ENCODE measurements around the gene NTM. TPM values are rescaled to one million over a fixed set of nuclear protein-coding genes. Genes with fewer than 3 reads are reported as not detected.

Gene NTM
- total RNA-seq, 1 experiment from 2014 or later, result 0.73 TPM

- no peak overlapping the region for H3K27ac Mint-ChIP-seq (ENCODE audit: unreplicated experiment)
- TF ChIP-seq CTCF (IDR thresholded peaks at IDR 0.05; ENCODE audit: insufficient read depth in 1 of 2, low read depth in 1 of 2, low read length in 1 of 2, severe bottlenecking in 1 of 2, unreplicated experiment in 1 of 2), result no peak
- Histone ChIP-seq H3K27me3 (replicated peaks; ENCODE audit: control insufficient read depth, insufficient read depth, low read length) (no peaks in the 10 kb centered on the region), H3K4me1 (no peaks in the 10 kb centered on the region), H3K4me3 (ENCODE audit: low read depth, low read length) (no peak overlapping the region), H3K36me3 (ENCODE audit: control insufficient read depth, insufficient read depth, low read length) (no peaks in the 10 kb centered on the region), H3K9me3 (no peaks in the 10 kb centered on the region)
- no peak overlapping the region for H3K4me3 Mint-ChIP-seq (ENCODE audit: unreplicated experiment)
- H3K9me3 Mint-ChIP-seq (ENCODE audit: unreplicated experiment), result no peaks in the 10 kb centered on the region
- no peaks in the 10 kb centered on the region for H3K27me3 Mint-ChIP-seq (ENCODE audit: insufficient read depth, unreplicated experiment)
- ChIA-PET CTCF (no interaction called here), POLR2A (no interaction called here)
- no TSS peak for BruUV-seq (replicated peaks)
- H3K4me1 Mint-ChIP-seq (ENCODE audit: low read depth, unreplicated experiment), result no peaks in the 10 kb centered on the region
- intact Hi-C loops (cut with micrococcal nuclease; ENCODE audit: unreplicated experiment), result no loop called here
- no peaks in the 10 kb centered on the region for H3K36me3 Mint-ChIP-seq (ENCODE audit: insufficient read depth, unreplicated experiment)
- no peak for DNase-seq
Measured at GRCh38 chr11:132301465-132301864, 931.0 kb downstream of the NTM start.

- Histone ChIP-seq H3K36me3 (ENCODE audit: control insufficient read depth, insufficient read depth, low read length) (no peaks in the 10 kb centered on the region), H3K4me1 (no peaks in the 10 kb centered on the region), H3K9me3 (no peaks in the 10 kb centered on the region), H3K27me3 (replicated peaks; ENCODE audit: control insufficient read depth, insufficient read depth, low read length) (no peaks in the 10 kb centered on the region), H3K4me3 (ENCODE audit: low read depth, low read length) (no peak overlapping the region)
- Mint-ChIP-seq H3K36me3 (ENCODE audit: insufficient read depth, unreplicated experiment) (no peaks in the 10 kb centered on the region), H3K4me1 (ENCODE audit: low read depth, unreplicated experiment) (no peaks in the 10 kb centered on the region), H3K9me3 (ENCODE audit: unreplicated experiment) (no peaks in the 10 kb centered on the region), H3K27ac (ENCODE audit: unreplicated experiment) (no peak overlapping the region), H3K4me3 (ENCODE audit: unreplicated experiment) (no peak overlapping the region), H3K27me3 (ENCODE audit: insufficient read depth, unreplicated experiment) (no peaks in the 10 kb centered on the region)
- ChIA-PET POLR2A (no interaction called here), CTCF (no interaction called here)
- intact Hi-C loops (cut with micrococcal nuclease; ENCODE audit: unreplicated experiment), result no loop called here
- no TSS peak for BruUV-seq (replicated peaks)
- no peak for DNase-seq
- TF ChIP-seq CTCF (IDR thresholded peaks at IDR 0.05; ENCODE audit: insufficient read depth in 1 of 2, low read depth in 1 of 2, low read length in 1 of 2, severe bottlenecking in 1 of 2, unreplicated experiment in 1 of 2), result no peak
Measured at GRCh38 chr11:132301900-132302299, 931.5 kb downstream of the NTM start.

GRCh38 chr11:132307309-132308020 is 937.0 kb downstream of the NTM start:
- Histone ChIP-seq H3K27me3 (replicated peaks; ENCODE audit: control insufficient read depth, insufficient read depth, low read length) (no peaks in the 10 kb centered on the region), H3K4me1 (no peaks in the 10 kb centered on the region), H3K9me3 (no peaks in the 10 kb centered on the region), H3K36me3 (ENCODE audit: control insufficient read depth, insufficient read depth, low read length) (no peaks in the 10 kb centered on the region), H3K4me3 (ENCODE audit: low read depth, low read length) (no peak overlapping the region)
- intact Hi-C loops (cut with micrococcal nuclease; ENCODE audit: unreplicated experiment), result no loop called here
- Mint-ChIP-seq H3K9me3 (ENCODE audit: unreplicated experiment) (no peaks in the 10 kb centered on the region), H3K36me3 (ENCODE audit: insufficient read depth, unreplicated experiment) (no peaks in the 10 kb centered on the region), H3K4me1 (ENCODE audit: low read depth, unreplicated experiment) (no peaks in the 10 kb centered on the region), H3K4me3 (ENCODE audit: unreplicated experiment) (no peak overlapping the region), H3K27ac (ENCODE audit: unreplicated experiment) (no peak overlapping the region), H3K27me3 (ENCODE audit: insufficient read depth, unreplicated experiment) (peaks cover 11% of the 10 kb centered on the region)
- BruUV-seq (replicated peaks), result no TSS peak
- ChIA-PET CTCF (no interaction called here), POLR2A (no interaction called here)
- no peak for TF ChIP-seq CTCF (IDR thresholded peaks at IDR 0.05; ENCODE audit: insufficient read depth in 1 of 2, low read depth in 1 of 2, low read length in 1 of 2, severe bottlenecking in 1 of 2, unreplicated experiment in 1 of 2)
- DNase-seq, result no peak

All from Caco-2 (cell line).